ENCODE data around the gene ZNF81.

DNA sequence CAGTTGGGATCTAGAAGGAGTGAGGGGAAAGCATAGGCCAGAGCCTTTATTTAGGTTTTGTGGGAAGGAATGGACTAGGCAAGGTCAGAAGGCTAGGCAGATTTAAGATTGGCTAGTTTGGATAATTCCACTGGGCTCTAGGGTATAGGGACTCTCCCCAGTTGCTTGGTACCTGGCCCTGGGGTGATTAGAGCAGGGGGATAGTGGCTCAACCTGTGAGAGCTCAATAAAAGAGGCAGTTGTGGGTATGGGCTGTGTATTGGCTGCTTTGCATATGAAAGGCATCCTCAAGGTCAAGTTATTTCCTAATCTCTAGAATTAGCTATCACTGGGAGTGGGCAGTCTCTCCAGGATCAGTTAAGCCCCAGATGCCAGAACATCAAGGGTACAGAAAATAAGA lies 61.3 kb downstream of the ZNF81 start:
- TF ChIP-seq, protein P1, sequence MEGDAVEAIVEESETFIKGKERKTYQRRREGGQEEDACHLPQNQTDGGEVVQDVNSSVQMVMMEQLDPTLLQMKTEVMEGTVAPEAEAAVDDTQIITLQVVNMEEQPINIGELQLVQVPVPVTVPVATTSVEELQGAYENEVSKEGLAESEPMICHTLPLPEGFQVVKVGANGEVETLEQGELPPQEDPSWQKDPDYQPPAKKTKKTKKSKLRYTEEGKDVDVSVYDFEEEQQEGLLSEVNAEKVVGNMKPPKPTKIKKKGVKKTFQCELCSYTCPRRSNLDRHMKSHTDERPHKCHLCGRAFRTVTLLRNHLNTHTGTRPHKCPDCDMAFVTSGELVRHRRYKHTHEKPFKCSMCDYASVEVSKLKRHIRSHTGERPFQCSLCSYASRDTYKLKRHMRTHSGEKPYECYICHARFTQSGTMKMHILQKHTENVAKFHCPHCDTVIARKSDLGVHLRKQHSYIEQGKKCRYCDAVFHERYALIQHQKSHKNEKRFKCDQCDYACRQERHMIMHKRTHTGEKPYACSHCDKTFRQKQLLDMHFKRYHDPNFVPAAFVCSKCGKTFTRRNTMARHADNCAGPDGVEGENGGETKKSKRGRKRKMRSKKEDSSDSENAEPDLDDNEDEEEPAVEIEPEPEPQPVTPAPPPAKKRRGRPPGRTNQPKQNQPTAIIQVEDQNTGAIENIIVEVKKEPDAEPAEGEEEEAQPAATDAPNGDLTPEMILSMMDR (IDR thresholded peaks at IDR 0.05): no peak
- no peak for TF ChIP-seq POLR2A (IDR thresholded peaks at IDR 0.05)

Measured in right lobe of liver (tissue), 4 donors.